HG02759 (cell line): ENCODE data around the gene NOL9.

Source experiments
- ATAC-seq: cut with Tn5 transposase; IDR thresholded peaks from one replicate; pipeline ENCODE4 v1.9.1; 2021; ENCODE audit warnings: mild to moderate bottlenecking, moderate library complexity; ENCODE audit not compliant: unreplicated experiment

Gene NOL9

GRCh38 chr1:6591222-6591621 lies 36.9 kb upstream of the NOL9 start:
- ATAC-seq: no peak

GRCh38 chr1:6590046-6590445 lies 35.7 kb upstream of the NOL9 start:
- ATAC-seq: no peak

GRCh38 chr1:6588893-6589520 lies 34.7 kb upstream of the NOL9 start:
- no peak for ATAC-seq

- no peak for ATAC-seq
Observed at GRCh38 chr1:6588128-6588892, 34.0 kb upstream of the NOL9 start.

- ATAC-seq: no peak
Observed at GRCh38 chr1:6587261-6588005, 33.1 kb upstream of the NOL9 start.

GRCh38 chr1:6586404-6586816 lies 32.1 kb upstream of the NOL9 start:
- no peak for ATAC-seq

- ATAC-seq: no peak
Observed at GRCh38 chr1:6585841-6586240, 31.5 kb upstream of the NOL9 start.

GRCh38 chr1:6585081-6585722 lies 30.9 kb upstream of the NOL9 start:
- ATAC-seq: no peak

GRCh38 chr1:6584126-6585080 lies 30.1 kb upstream of the NOL9 start:
- no peak for ATAC-seq

- ATAC-seq: no peak
Observed at GRCh38 chr1:6582370-6582769, 28.1 kb upstream of the NOL9 start.

- no peak for ATAC-seq
Observed at GRCh38 chr1:6581561-6582305, 27.4 kb upstream of the NOL9 start.

- no peak for ATAC-seq
Observed at GRCh38 chr1:6580593-6581409, 26.5 kb upstream of the NOL9 start.

- ATAC-seq: no peak
Observed at GRCh38 chr1:6580119-6580592, 25.8 kb upstream of the NOL9 start.

- peak; percentile 96 for ATAC-seq
Observed at GRCh38 chr1:6579374-6580118, 25.2 kb upstream of the NOL9 start, which contains the start of gene ZBTB48. Gene ZBTB48 (plus strand): TSS chr1:6579994. CDS start chr1:6580610, 616 bp downstream.

GRCh38 chr1:6578624-6579373 lies 24.5 kb upstream of the NOL9 start:
- no peak for ATAC-seq

GRCh38 chr1:6577831-6578525 lies 23.7 kb upstream of the NOL9 start:
- ATAC-seq: no peak
